Fibroblast of lung (primary cell): ENCODE measurements around the gene TSC22D2. TPM values are rescaled to one million over a fixed set of nuclear protein-coding genes. Genes with fewer than 3 reads are reported as not detected.
A peak's percentile ranks its signal among the peaks of the same experiment; 100 is the strongest.

Experiments used
- DNase-seq, 2 donors: peaks; one replicate each; pipeline versions ENCODE4 v3.0.0 to v3.0.0-alpha.2; 2010; ENCODE audit warnings: low read depth in 2 of 2
- H2AFZ ChIP-seq: 2 replicates; pipeline ENCODE4 v1.5.1; 2012; ENCODE audit warnings: low read length, control low read depth, inconsistent platforms
- H3K27ac ChIP-seq: 2 replicates; pipeline ENCODE4 v1.5.1; 2011; ENCODE audit warnings: low read length, control low read depth; ENCODE audit not compliant: insufficient read depth
- H3K27me3 ChIP-seq: 2 replicates; pipeline ENCODE4 v1.5.1; 2011; ENCODE audit warnings: mild to moderate bottlenecking, low read length; ENCODE audit not compliant: control insufficient read depth, insufficient read depth
- H3K36me3 ChIP-seq: 2 replicates; pipeline ENCODE4 v1.5.1; 2011; ENCODE audit warnings: low read length; ENCODE audit not compliant: control insufficient read depth, insufficient read depth
- H3K4me1 ChIP-seq: 2 replicates; pipeline ENCODE4 v1.5.1; 2011; ENCODE audit warnings: low read length; ENCODE audit not compliant: control insufficient read depth, insufficient read depth; ENCODE audit errors: extremely low read depth
- H3K4me2 ChIP-seq: 2 replicates; pipeline ENCODE4 v1.5.1; 2011; ENCODE audit warnings: low read length, control low read depth; ENCODE audit not compliant: insufficient read depth; ENCODE audit errors: extremely low read depth
- H3K4me3 ChIP-seq, 4 experiments: fragments of 200-600 bp in 1 of 4; sonication (generic) in 1 of 4; replicated peaks in 1 of 4; 2 replicates each; pipeline ENCODE4 v1.5.1; 2011 to 2016; ENCODE audit warnings: low read length in 4 of 4, low read depth in 3 of 4, mild to moderate bottlenecking in 3 of 4, control low read depth in 2 of 4, inconsistent platforms in 1 of 4, mixed read lengths in 1 of 4; ENCODE audit not compliant: insufficient read depth in 1 of 4; ENCODE audit errors: control extremely low read depth in 1 of 4
- H3K79me2 ChIP-seq: 2 replicates; pipeline ENCODE4 v1.5.1; 2012; ENCODE audit warnings: mild to moderate bottlenecking, low read length, inconsistent platforms; ENCODE audit not compliant: control insufficient read depth, insufficient read depth
- H3K9ac ChIP-seq: 2 replicates; pipeline ENCODE4 v1.5.1; 2011; ENCODE audit warnings: mild to moderate bottlenecking, low read length, control low read depth; ENCODE audit not compliant: insufficient read depth
- H3K9me3 ChIP-seq: 2 replicates; pipeline ENCODE4 v1.5.1; 2012; ENCODE audit warnings: low read depth, low read length; ENCODE audit not compliant: control insufficient read depth, insufficient read depth
- H4K20me1 ChIP-seq: 2 replicates; pipeline ENCODE4 v1.5.1; 2011; ENCODE audit warnings: low read length; ENCODE audit not compliant: control insufficient read depth, insufficient read depth; ENCODE audit errors: extremely low read depth
- CTCF ChIP-seq, 2 donors: IDR thresholded peaks in 1 of 2; conservative IDR thresholded peaks in 1 of 2; 1 replicate in 1 of 2; 2 replicates in 1 of 2; pipeline ENCODE4 v1.5.1; 2011 to 2012; ENCODE audit warnings: low read length in 2 of 2, control low read depth in 1 of 2, inconsistent platforms in 1 of 2, low read depth in 1 of 2, mild to moderate bottlenecking in 1 of 2
- EZH2 ChIP-seq: IDR thresholded peaks from 2 replicates; pipeline ENCODE4 v1.5.1; 2012; ENCODE audit warnings: low read length, control low read depth, mild to moderate bottlenecking; ENCODE audit errors: missing control alignments
- polyA plus RNA-seq, 2 donors: library from polyadenylated mRNA; depleted of rRNA in 1 of 2; stranded (reverse) in 1 of 2; unstranded in 1 of 2; fragments of >200 nt; gene quantifications; 2 replicates each; pipeline ENCODE4 v1.2.1, GENCODE V29; 2011 to 2012; ENCODE audit warnings: missing spikeins in 1 of 2
- total RNA-seq: library from RNA; depleted of rRNA; stranded (reverse); fragments of >200 nt; gene quantifications from 2 replicates; pipeline ENCODE4 v1.2.1, GENCODE V29; 2014

The TSC22D2 gene
- total and polyA plus RNA-seq, 2 donors (not counting 1 experiment from before 2014, with no cell fraction given) = 23.6 to 29.3 TPM

GRCh38 chr3:150373234-150373875 lies 34.7 kb upstream of the TSC22D2 start:
- TF ChIP-seq EZH2 (no peak), CTCF (conservative IDR thresholded peaks at IDR 0.05 in 1 of 2, IDR thresholded peaks at IDR 0.05 in 1 of 2; ENCODE audit: low read depth in 1 of 2, low read length in 2 of 2) (no peak)
- no peak overlapping the region for H3K4me2 ChIP-seq
- DNase-seq = no peak
- H3K9ac ChIP-seq = no peak overlapping the region
- no peaks in the 10 kb centered on the region for H3K9me3 ChIP-seq
- peaks cover 12% of the 10 kb centered on the region for H3K79me2 ChIP-seq
- H3K27me3 ChIP-seq = no peaks in the 10 kb centered on the region
- H3K4me1 ChIP-seq = peaks cover 6% of the 10 kb centered on the region
- H2AFZ ChIP-seq = no peak overlapping the region
- H4K20me1 ChIP-seq = no peaks in the 10 kb centered on the region
- H3K4me3 ChIP-seq = no peak overlapping the region
- no peaks in the 10 kb centered on the region for H3K36me3 ChIP-seq
- H3K27ac ChIP-seq = no peak overlapping the region

- H4K20me1 ChIP-seq = no peaks in the 10 kb centered on the region
- no peak overlapping the region for H3K9ac ChIP-seq
- no peak for DNase-seq
- no peak overlapping the region for H2AFZ ChIP-seq
- no peaks in the 10 kb centered on the region for H3K27me3 ChIP-seq
- peaks cover 6% of the 10 kb centered on the region for H3K4me1 ChIP-seq
- H3K4me2 ChIP-seq = no peak overlapping the region
- H3K9me3 ChIP-seq = no peaks in the 10 kb centered on the region
- H3K4me3 ChIP-seq = no peak overlapping the region
- no peak for TF ChIP-seq CTCF (conservative IDR thresholded peaks at IDR 0.05 in 1 of 2, IDR thresholded peaks at IDR 0.05 in 1 of 2; ENCODE audit: low read depth in 1 of 2, low read length in 2 of 2)
- no peak for TF ChIP-seq EZH2
- H3K79me2 ChIP-seq = peaks cover 12% of the 10 kb centered on the region
- H3K27ac ChIP-seq = no peak overlapping the region
- H3K36me3 ChIP-seq = no peaks in the 10 kb centered on the region
Measured at GRCh38 chr3:150374975-150375374, 33.1 kb upstream of the TSC22D2 start.

- Histone ChIP-seq H3K27me3 (no peaks in the 10 kb centered on the region), H2AFZ (no peak overlapping the region), H4K20me1 (no peaks in the 10 kb centered on the region), H3K27ac (no peak overlapping the region), H3K9ac (no peak overlapping the region), H3K4me1 (peaks cover 6% of the 10 kb centered on the region), H3K4me3 (no peak overlapping the region), H3K36me3 (no peaks in the 10 kb centered on the region), H3K4me2 (no peak overlapping the region), H3K9me3 (no peaks in the 10 kb centered on the region), H3K79me2 (peaks cover 2% of the 10 kb centered on the region)
- peak in 1 of 2 donors; percentile 95 for DNase-seq
- TF ChIP-seq CTCF (conservative IDR thresholded peaks at IDR 0.05 in 1 of 2, IDR thresholded peaks at IDR 0.05 in 1 of 2; ENCODE audit: low read depth in 1 of 2, low read length in 2 of 2) (no peak), EZH2 (no peak)
Measured at GRCh38 chr3:150376001-150376848, 31.9 kb upstream of the TSC22D2 start.
